GM18520 (cell line): ENCODE data around the gene CLEC14A.

Experiments used
- ATAC-seq: cut with Tn5 transposase; IDR thresholded peaks from one replicate; pipeline ENCODE4 v1.9.1; 2021; ENCODE audit not compliant: unreplicated experiment

Gene CLEC14A, protein sequence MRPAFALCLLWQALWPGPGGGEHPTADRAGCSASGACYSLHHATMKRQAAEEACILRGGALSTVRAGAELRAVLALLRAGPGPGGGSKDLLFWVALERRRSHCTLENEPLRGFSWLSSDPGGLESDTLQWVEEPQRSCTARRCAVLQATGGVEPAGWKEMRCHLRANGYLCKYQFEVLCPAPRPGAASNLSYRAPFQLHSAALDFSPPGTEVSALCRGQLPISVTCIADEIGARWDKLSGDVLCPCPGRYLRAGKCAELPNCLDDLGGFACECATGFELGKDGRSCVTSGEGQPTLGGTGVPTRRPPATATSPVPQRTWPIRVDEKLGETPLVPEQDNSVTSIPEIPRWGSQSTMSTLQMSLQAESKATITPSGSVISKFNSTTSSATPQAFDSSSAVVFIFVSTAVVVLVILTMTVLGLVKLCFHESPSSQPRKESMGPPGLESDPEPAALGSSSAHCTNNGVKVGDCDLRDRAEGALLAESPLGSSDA

DNA sequence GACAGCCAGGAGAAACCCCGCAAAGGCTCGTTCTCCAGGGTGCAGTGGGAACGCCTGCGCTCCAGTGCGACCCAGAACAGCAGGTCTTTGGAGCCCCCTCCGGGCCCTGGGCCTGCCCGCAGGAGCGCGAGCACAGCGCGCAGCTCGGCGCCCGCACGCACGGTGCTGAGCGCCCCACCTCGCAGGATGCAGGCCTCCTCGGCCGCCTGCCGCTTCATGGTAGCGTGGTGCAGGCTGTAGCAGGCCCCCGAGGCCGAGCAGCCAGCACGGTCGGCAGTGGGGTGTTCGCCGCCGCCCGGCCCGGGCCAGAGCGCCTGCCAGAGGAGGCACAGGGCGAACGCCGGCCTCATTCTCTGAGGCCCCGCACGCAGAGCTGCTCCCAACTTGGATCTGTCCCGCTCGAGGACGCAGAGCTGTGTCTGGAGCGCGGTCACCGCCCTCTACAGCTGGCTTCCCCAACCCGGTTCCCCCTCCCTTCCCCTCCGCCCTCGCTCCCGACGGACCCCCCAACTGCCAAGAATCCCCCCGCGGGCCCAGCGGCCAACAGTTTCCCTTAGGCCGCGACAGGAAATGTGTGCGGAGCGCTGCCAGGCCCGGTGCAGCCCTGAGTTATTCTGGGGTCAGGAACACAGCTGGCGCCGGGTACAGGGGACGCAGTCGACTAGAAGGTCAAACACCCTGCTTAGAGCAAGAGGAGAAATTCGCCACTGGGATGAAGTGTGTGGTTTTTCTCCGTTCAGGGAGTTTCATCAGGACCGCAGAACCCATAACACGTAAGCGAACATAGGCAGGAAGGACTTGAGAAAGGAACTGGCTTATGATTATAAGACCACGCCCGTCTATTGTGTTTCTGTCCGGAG, at the start of gene CLEC14A:
CLEC14A (minus strand) TSS at position 421 of the 860 bp plus-strand sequence; CDS start at position 350, 71 bp downstream.
- no peak for ATAC-seq

DNA sequence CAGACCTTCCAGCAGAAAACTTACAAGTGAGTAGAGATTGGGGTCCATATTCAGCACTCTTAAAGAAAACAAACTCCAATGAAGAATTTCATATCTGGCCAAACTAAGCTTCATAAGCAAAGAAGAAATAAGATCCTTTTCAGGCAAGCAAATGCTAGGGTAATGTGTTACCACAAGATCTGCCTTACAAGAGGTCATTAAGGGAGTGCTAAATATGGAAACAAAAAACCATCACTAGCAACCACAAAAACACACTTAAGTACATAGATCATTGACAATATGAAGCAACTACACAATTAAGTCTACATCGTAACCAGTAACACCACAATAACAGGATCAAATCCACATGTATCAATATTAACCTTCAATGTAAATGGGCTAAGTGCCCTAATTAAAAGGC, 47.1 kb upstream of the CLEC14A start:
- no peak for ATAC-seq

DNA sequence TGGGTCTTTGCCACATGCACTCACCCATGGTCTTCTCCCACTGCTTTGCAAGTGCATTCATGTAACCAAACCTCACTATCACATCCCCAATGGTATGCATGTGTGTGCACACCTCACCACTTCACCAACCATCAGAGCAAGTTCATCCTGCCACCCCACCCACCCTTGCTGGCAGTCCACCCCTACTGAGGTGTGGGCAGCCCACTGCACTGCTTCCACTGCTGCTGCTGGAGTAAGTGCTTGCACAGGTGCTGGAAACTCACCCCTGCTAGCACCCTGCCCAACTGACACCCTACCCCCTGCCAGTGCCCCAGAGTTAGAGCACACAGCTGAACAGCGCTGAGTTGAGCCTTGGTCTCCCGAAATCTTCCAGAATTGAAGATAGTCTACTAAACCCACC, 46.1 kb upstream of the CLEC14A start:
- ATAC-seq: no peak

DNA sequence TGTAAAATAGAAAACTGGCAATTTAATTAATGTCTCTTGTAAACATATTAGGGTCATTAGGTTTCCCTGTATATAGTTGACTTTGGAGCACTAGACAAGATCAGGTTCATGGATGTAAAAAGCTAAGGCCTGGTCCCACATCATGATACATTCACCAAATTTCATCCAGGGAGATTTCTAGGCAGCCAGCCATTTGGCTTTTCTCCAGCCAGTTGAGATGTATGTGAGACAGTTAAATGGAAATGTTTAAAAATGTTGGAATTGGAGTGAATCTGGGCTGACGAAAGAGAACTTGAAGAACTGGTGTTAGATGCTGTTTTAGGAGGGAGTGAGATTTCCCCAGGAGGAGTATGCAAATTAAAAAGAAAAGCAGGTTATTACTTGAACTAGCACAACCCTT, 41.8 kb upstream of the CLEC14A start:
- ATAC-seq: no peak

DNA sequence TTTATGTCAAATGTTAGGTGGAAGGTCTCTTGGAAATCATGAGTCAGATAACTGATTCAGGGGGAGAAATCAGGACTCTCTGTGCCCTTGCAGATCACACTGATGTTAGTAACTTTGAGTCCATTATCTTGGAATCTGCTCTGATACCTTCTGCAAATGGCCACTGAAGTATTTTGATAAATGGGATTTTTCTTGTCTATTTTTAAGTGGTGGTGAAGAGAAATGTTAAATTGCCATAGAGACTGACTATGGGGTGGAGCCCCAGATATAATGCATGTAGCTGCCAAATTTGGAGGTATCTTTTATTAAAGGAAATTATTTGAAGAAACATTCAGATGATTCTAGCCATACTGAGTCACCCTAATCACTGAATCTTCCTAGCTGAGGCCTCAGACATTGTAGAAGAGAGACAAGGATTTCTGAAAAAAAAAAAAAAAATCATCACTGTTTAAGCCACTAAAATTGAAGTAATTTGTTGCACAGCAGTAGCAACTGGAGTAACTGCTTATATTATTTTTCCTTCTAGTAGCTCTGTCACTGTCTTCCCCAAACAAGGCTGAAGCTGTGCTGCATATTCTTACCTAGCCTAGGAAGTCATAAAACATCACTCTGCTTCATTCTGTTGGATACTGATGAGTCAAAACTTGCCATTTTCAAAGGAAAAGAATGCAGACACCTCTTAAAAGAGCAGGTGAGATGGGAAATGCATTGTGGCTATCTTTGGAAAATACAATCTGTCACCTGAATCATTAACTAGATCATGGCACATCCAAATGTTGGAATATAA, 36.0 kb upstream of the CLEC14A start:
- ATAC-seq: no peak

DNA sequence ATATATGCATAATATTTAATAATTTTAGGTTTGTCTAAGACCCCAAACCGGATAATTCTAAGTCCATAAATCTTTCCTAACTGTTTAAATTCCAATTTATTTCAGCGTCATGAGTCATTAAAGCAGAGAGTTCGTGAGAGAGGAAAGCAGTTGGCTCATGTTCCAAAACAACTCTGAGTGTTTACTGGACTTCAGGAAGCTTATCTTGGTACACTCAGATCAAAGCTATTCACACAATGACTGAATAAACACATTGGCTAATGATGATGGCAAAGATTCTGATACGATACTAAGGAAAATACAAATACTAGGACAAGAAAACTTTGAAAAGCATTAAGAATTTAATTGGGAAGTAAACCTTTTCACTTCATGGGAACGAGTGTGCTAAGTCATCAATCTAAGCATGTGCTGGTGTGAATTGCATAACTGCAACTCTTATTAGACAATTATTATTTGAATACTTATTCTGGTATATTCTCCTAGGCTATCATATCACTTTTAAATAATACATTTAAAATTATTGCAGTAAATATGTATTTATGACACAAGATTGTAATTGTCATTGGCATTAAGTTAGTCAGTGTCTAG, 34.8 kb upstream of the CLEC14A start:
- ATAC-seq: no peak

DNA sequence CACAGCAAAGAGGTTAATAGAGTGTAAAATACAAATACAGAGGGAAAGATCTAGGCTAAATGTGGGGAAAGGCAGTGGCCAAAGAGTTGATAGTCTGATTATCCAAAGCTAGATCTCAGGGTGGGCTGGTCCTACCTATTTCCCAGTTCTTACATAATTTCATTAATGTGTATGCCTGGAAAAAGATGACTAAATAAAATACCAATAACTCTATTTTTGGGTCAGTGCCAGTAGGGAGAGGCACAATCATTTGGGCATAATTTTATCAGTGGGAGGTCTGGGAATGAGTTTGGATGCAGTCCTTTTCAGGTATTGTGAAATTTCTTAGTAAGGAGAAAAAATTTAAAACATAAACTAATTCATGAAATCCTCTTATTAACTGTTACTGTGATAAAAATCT, 30.6 kb upstream of the CLEC14A start:
- no peak for ATAC-seq

DNA sequence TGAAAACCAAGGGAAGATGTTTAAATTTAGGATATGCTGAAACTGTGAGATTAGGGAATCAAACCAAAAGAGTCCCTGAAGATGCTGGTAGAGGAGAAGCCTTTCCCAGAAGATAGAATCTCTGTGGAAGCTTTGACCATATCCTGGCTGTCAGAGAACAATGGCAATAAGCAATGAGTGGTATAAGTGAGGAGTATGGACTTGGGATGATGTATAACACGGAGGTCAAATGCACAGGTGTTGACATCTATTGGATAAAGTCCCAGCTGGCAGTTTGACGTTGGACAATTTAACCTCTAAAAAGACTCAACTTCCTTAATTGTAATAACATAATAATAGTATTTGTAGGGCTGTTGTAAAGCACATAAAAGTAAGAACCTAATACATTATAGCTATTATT, 30.1 kb upstream of the CLEC14A start:
- no peak for ATAC-seq

DNA sequence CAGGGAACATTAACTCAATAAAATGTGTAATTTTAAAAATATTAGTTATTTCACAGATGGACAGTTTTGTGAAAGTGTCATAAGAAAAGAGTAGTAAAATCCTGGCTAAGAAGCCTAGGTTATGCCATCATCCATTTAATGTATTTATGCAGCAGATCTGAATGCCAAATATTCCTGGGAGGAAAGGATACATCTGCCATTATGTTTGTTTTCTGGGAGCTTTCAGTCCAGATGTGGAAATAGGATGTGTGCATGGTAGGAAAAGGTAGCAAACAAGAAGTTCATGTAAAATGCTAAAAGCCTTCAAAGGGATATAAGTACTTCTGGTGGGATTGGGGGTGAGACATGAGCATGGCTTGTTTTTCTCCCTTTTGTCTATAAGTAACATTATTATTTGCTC, 27.0 kb upstream of the CLEC14A start:
- ATAC-seq: no peak

DNA sequence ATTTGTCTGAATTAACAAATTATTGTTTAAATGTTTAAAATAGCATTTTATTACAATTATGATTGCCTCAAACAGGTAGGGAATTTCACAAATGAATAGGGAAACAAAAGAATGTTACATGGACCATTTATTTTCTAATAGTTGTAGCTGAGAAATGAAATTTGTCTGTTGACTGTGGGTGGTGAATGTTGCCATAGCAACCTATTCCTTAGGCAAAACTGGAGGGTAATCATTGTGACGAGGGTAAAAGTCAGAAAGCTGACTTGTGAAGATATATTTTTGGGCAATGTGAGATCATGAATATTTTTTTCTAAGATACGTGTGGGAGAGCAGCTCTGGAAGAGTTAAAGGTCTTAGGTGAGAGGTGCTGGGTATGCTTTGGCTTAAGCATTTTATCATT, 24.2 kb upstream of the CLEC14A start:
- no peak for ATAC-seq

DNA sequence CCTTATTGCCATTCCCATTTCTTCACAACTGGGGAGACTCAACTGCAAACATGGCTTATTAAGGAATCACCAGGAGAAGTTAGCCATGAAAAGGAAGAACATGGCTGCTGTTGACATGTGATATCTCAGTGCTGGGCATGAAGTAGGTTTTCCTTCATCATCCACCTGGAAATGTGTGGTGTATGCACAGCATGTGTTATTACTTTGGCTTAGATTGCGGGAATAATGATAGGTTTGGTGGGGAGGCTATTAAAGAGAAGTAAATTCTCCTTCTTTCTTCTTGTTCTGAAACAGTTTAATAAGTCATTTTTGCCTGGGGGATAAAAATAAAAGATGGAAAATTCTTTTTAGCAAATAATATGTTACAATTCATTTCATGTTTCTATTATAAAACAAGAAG, 23.7 kb upstream of the CLEC14A start:
- no peak for ATAC-seq

DNA sequence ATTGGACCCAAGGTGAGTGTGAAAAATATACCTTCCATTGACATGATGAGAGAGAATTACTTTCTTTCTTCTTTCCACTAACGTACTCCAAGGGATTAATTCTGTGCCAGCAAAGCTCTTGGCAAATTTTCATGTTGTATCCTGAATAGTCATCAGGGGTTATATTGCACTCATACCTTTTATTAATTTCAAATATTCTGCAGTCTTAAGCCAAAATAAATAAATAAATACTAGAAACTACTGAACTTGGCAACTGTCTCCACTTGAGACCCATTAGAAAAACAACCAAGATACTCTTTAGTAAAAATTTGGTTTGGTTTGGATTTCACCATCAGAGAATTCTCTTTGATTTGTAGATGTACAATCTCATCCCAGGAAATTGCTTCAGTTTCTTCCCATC, 22.1 kb upstream of the CLEC14A start:
- ATAC-seq: no peak

DNA sequence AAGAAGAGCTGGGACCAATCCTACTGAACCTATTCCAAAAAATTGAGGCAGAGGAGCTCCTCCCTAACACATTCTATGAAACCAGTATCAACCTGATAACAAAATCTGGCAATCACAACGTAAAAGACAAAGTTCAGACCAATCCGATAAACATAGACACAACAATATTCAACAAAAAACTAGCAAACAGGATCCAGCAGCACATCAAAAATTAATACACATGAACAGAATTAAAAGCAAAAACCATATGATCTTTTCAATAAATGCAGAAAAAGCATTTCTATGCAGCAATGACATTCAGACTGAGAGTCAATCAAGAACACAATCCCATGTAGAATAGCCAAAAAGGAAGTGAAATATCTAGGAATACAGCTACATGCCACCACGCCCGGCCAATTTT, 7.0 kb upstream of the CLEC14A start:
- ATAC-seq: no peak

DNA sequence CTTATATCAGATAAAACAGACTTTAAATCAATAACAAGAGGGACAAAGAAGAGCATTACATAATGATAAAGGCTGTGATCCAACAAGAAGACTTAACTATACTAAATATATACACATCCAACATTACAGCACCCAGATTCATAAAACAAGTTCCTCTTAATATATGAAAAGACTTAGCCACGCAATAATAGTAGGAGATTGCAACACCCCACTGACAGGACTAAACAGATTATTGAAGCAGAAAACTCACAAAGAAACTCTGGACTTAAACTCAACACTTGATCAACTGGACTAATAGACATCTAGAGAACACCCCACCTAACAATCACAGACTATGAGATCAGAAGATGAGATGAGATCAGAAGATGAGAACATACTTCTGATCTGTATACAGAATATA, 5.7 kb upstream of the CLEC14A start:
- ATAC-seq: no peak

DNA sequence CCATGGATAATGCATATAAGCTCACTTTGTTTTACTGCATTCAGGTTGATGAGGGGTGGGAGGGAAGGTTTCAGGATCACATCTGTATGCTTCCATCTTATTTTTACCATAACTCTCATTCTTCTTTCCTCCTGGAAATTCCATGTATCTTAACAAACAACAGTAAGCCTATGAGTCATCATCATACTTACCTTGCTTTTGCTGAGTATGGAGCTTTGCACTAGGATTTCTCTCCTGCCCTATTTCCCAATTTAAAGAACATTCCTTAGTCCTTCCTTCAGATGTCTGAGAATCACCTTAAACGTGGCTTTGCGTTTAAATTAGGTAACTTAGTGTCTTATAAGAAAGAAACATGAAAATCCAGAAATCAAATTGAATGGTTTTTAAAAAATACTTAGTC, 1.6 kb upstream of the CLEC14A start:
- ATAC-seq: no peak

DNA sequence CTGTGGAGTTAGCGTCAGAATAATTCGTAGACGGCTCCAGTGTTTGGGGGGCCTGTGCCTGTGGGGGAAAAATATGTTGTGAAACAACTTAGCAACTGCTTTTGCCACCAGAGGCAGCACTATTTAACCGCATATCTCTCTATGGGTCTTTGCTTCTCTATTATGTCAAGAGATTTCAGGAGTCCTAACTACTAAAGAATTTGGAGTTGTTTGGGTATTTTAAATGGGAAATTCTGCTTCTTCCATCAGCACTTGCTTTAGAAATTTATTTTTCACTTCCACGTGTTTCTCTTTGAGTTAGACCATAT, 594 bp upstream of the CLEC14A start:
- ATAC-seq: no peak

DNA sequence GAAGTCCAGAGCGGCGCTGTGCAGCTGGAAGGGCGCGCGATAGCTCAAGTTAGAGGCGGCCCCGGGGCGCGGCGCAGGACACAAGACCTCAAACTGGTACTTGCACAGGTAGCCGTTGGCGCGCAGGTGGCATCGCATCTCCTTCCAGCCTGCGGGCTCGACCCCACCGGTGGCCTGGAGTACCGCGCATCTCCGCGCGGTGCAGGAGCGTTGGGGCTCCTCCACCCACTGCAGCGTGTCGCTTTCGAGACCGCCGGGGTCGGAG, 553 bp downstream of the CLEC14A start:
- no peak for ATAC-seq

DNA sequence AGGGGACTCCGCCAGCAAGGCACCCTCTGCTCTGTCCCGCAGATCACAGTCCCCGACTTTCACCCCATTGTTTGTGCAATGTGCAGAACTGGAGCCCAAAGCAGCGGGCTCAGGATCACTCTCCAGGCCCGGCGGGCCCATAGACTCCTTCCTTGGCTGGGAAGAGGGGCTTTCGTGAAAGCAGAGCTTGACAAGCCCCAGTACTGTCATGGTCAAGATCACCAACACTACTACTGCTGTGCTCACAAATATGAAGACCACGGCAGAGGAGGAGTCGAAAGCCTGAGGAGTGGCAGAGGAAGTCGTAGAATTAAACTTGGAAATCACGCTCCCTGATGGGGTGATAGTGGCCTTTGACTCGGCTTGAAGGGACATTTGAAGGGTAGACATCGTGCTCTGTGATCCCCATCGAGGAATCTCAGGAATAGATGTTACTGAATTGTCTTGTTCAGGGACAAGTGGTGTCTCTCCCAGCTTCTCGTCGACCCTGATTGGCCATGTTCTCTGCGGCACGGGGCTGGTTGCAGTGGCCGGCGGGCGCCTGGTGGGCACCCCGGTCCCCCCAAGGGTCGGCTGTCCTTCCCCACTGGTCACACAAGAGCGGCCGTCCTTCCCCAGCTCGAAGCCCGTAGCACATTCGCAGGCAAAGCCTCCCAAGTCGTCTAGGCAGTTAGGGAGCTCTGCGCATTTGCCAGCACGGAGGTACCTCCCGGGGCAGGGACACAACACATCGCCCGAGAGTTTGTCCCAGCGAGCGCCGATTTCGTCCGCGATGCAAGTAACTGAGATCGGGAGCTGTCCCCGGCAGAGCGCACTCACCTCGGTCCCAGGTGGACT, 1.1 kb downstream of the CLEC14A start:
- ATAC-seq: no peak

DNA sequence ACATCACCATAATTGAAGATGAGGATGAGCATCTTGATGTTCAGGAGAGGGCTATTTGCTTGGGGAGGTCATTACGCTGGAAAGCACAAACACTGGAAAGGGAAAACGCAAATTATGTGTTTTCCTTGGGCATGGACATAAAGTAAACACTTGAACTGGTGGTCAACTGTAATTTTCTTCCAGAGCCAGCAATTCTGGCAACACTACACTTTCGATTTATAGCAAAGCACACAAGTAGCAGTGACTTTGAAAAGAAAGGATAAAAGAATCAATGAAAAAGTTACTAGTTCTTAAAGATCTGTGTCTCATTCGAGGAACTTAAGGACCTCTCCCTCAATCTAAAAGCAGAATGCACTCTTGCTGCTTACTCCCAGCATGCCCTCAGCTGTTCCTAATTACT, 2.2 kb downstream of the CLEC14A start:
- ATAC-seq: no peak

DNA sequence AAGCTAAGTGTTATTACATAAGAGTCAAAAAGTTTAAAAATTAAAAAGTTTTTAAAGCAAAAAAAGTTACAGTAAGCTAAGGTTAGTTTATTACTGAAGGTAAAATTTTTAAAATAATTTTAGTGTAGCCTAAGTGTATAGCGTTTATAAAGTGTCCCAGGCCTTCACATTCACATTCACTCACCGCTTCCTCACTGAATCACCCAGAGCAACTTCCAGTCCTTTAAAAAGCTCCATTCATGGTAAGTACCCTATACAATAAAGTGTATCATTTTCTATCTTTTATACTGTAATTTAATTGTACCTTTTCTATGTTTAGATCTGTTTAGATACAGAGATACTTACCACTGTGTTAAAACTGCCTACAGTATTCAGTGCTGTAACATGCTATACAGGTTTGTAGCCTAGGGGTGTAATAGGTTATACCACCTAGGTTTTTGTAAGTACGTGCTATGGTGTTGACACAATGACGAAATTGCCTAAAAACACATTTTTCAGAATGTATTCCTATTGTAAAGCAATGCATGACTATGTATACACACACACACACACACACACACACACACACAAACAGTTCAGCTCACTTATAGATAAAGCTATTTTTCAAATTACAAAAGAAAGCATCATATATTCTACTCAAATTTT, 3.7 kb downstream of the CLEC14A start:
- no peak for ATAC-seq
